GM18858 (cell line): ENCODE results near the gene DNM2.
"Not testable (repeated sequence)": the region's sequence is repeated elsewhere in the genome, so short reads cannot be mapped to it uniquely, and the experiment has no call there.

Experiments used
- ATAC-seq: cut with Tn5 transposase; IDR thresholded peaks from one replicate; pipeline ENCODE4 v1.9.1; 2021; ENCODE audit not compliant: unreplicated experiment

Gene DNM2

GRCh38 chr19:10717356-10718204 lies at the start of gene DNM2:
Gene DNM2, plus strand, starts transcription at chr19:10718079. Its CDS starts 164 bp downstream, at chr19:10718243.
- peak; percentile 71 for ATAC-seq

- no peak for ATAC-seq
Observed at GRCh38 chr19:10669246-10669645, 48.6 kb upstream of the DNM2 start.

GRCh38 chr19:10670182-10670581 lies 47.7 kb upstream of the DNM2 start:
- ATAC-seq, result no peak

- ATAC-seq, result no peak
Observed at GRCh38 chr19:10670876-10671804, 46.7 kb upstream of the DNM2 start.

GRCh38 chr19:10671922-10672321 lies 46.0 kb upstream of the DNM2 start:
- not testable (repeated sequence) for ATAC-seq

GRCh38 chr19:10675214-10675613 lies 42.7 kb upstream of the DNM2 start:
- not testable (repeated sequence) for ATAC-seq

GRCh38 chr19:10677751-10678150 lies 40.1 kb upstream of the DNM2 start:
- ATAC-seq, result no peak

GRCh38 chr19:10678813-10679212 lies 39.1 kb upstream of the DNM2 start:
- no peak for ATAC-seq

GRCh38 chr19:10679743-10680142 lies 38.1 kb upstream of the DNM2 start:
- ATAC-seq, result no peak

- no peak for ATAC-seq
Observed at GRCh38 chr19:10680545-10681135, 37.2 kb upstream of the DNM2 start.

GRCh38 chr19:10681658-10682057 lies 36.2 kb upstream of the DNM2 start:
- ATAC-seq, result no peak

GRCh38 chr19:10682397-10683063 lies 35.3 kb upstream of the DNM2 start:
- ATAC-seq, result no peak

GRCh38 chr19:10683064-10683426 lies 34.8 kb upstream of the DNM2 start:
- no peak for ATAC-seq

GRCh38 chr19:10683582-10683981 lies 34.3 kb upstream of the DNM2 start:
- ATAC-seq, result no peak

GRCh38 chr19:10685210-10685609 lies 32.7 kb upstream of the DNM2 start:
- ATAC-seq, result no peak

- no peak for ATAC-seq
Observed at GRCh38 chr19:10686193-10686592, 31.7 kb upstream of the DNM2 start.

GRCh38 chr19:10686661-10687517 lies 31.0 kb upstream of the DNM2 start:
- no peak for ATAC-seq

GRCh38 chr19:10687518-10688288 lies 30.2 kb upstream of the DNM2 start:
- no peak for ATAC-seq

GRCh38 chr19:10688545-10689280 lies 29.2 kb upstream of the DNM2 start:
- no peak for ATAC-seq
